Measurements from ENCODE around the gene CORO1C. TPM values are rescaled to one million over a fixed set of nuclear protein-coding genes. Genes with fewer than 3 reads are reported as not detected.
A peak's percentile ranks its signal among the peaks of the same experiment; 100 is the strongest.

The CORO1C gene
- total RNA-seq, 1 donor from 2014 or later, result 380 TPM

- no peaks in the 10 kb centered on the region for H3K36me3 Mint-ChIP-seq (ENCODE audit: low read depth, unreplicated experiment)
- no peak for TF ChIP-seq CTCF (IDR thresholded peaks at IDR 0.05; ENCODE audit: unreplicated experiment)
- no peak overlapping the region for H3K4me3 Mint-ChIP-seq (ENCODE audit: unreplicated experiment)
- H3K27ac Mint-ChIP-seq (ENCODE audit: unreplicated experiment), result peak overlapping the region; percentile 27
- peaks cover 15% of the 10 kb centered on the region for H3K27me3 Mint-ChIP-seq (ENCODE audit: unreplicated experiment)
- H3K9me3 Mint-ChIP-seq (ENCODE audit: unreplicated experiment), result no peaks in the 10 kb centered on the region
- no peak for DNase-seq (ENCODE audit: low spot score)
- peaks cover 2% of the 10 kb centered on the region for H3K4me1 Mint-ChIP-seq (ENCODE audit: unreplicated experiment)
These were observed 117.3 kb downstream of the CORO1C start for GRCh38 chr12:108614041-108614440.

GRCh38 chr12:108613548-108613947, 117.8 kb downstream of the CORO1C start:
- Mint-ChIP-seq H3K4me3 (ENCODE audit: unreplicated experiment) (no peak overlapping the region), H3K36me3 (ENCODE audit: low read depth, unreplicated experiment) (no peaks in the 10 kb centered on the region), H3K27ac (ENCODE audit: unreplicated experiment) (no peak overlapping the region), H3K4me1 (ENCODE audit: unreplicated experiment) (peaks cover 2% of the 10 kb centered on the region), H3K27me3 (ENCODE audit: unreplicated experiment) (peaks cover 15% of the 10 kb centered on the region), H3K9me3 (ENCODE audit: unreplicated experiment) (no peaks in the 10 kb centered on the region)
- no peak for TF ChIP-seq CTCF (IDR thresholded peaks at IDR 0.05; ENCODE audit: unreplicated experiment)
- no peak for DNase-seq (ENCODE audit: low spot score)

GRCh38 chr12:108612788-108613282, 118.5 kb downstream of the CORO1C start:
- no peak overlapping the region for H3K4me3 Mint-ChIP-seq (ENCODE audit: unreplicated experiment)
- no peak for TF ChIP-seq CTCF (IDR thresholded peaks at IDR 0.05; ENCODE audit: unreplicated experiment)

GRCh38 chr12:108611884-108612415, 119.4 kb downstream of the CORO1C start:
- Mint-ChIP-seq H3K27ac (ENCODE audit: unreplicated experiment) (no peak overlapping the region), H3K4me3 (ENCODE audit: unreplicated experiment) (no peak overlapping the region), H3K4me1 (ENCODE audit: unreplicated experiment) (peaks cover under 1% of the 10 kb centered on the region), H3K27me3 (ENCODE audit: unreplicated experiment) (peaks cover 11% of the 10 kb centered on the region), H3K9me3 (ENCODE audit: unreplicated experiment) (no peaks in the 10 kb centered on the region), H3K36me3 (ENCODE audit: low read depth, unreplicated experiment) (no peaks in the 10 kb centered on the region)
- peak; percentile 65 for TF ChIP-seq CTCF (IDR thresholded peaks at IDR 0.05; ENCODE audit: unreplicated experiment)
- peak; percentile 68 for DNase-seq (ENCODE audit: low spot score)

More at GRCh38 chr12:108612788-108613282, 118.5 kb downstream of the CORO1C start:
- no peak for DNase-seq (ENCODE audit: low spot score)
- H3K27me3 Mint-ChIP-seq (ENCODE audit: unreplicated experiment), result peaks cover 15% of the 10 kb centered on the region
- H3K4me1 Mint-ChIP-seq (ENCODE audit: unreplicated experiment), result peaks cover 2% of the 10 kb centered on the region
- no peaks in the 10 kb centered on the region for H3K36me3 Mint-ChIP-seq (ENCODE audit: low read depth, unreplicated experiment)
- H3K9me3 Mint-ChIP-seq (ENCODE audit: unreplicated experiment), result no peaks in the 10 kb centered on the region
- no peak overlapping the region for H3K27ac Mint-ChIP-seq (ENCODE audit: unreplicated experiment)

- Mint-ChIP-seq H3K36me3 (ENCODE audit: low read depth, unreplicated experiment) (no peaks in the 10 kb centered on the region), H3K4me1 (ENCODE audit: unreplicated experiment) (no peaks in the 10 kb centered on the region), H3K27me3 (ENCODE audit: unreplicated experiment) (peaks cover 7% of the 10 kb centered on the region), H3K4me3 (ENCODE audit: unreplicated experiment) (no peak overlapping the region), H3K9me3 (ENCODE audit: unreplicated experiment) (no peaks in the 10 kb centered on the region), H3K27ac (ENCODE audit: unreplicated experiment) (no peak overlapping the region)
- no peak for TF ChIP-seq CTCF (IDR thresholded peaks at IDR 0.05; ENCODE audit: unreplicated experiment)
- no peak for DNase-seq (ENCODE audit: low spot score)
These were observed 120.3 kb downstream of the CORO1C start for GRCh38 chr12:108610856-108611605.
